Trophoblast cell (in vitro differentiated cells and primary cell): ENCODE measurements around the gene ANKRD17.
A peak's percentile ranks its signal among the peaks of the same experiment; 100 is the strongest.
"Not testable (repeated sequence)": the region's sequence is repeated elsewhere in the genome, so short reads cannot be mapped to it uniquely, and the experiment has no call there.

Experiments
- DNase-seq, 2 donors: peaks; one replicate each; pipeline ENCODE4 v3.0.0-alpha.2; 2016
- H2AFZ ChIP-seq: 2 replicates; pipeline ENCODE4 v1.6.1; 2013; ENCODE audit warnings: low read length, moderate library complexity, mild to moderate bottlenecking; ENCODE audit not compliant: insufficient read depth, poor library complexity
- H2AK5ac ChIP-seq: 2 replicates; pipeline ENCODE4 v1.6.1; 2013; ENCODE audit warnings: mild to moderate bottlenecking, low read length
- H2BK120ac ChIP-seq: 2 replicates; pipeline ENCODE4 v1.6.1; 2013; ENCODE audit warnings: low read length, mild to moderate bottlenecking, moderate library complexity; ENCODE audit not compliant: insufficient read depth, poor library complexity
- H2BK12ac ChIP-seq: 2 replicates; pipeline ENCODE4 v1.6.1; 2013; ENCODE audit warnings: mild to moderate bottlenecking, low read length, moderate library complexity
- H2BK5ac ChIP-seq: 2 replicates; pipeline ENCODE4 v1.6.1; 2013; ENCODE audit warnings: low read length, low read depth, moderate library complexity, mild to moderate bottlenecking; ENCODE audit not compliant: poor library complexity
- H3K14ac ChIP-seq: 2 replicates; pipeline ENCODE4 v1.6.1; 2013; ENCODE audit warnings: mild to moderate bottlenecking, low read length
- H3K18ac ChIP-seq: 2 replicates; pipeline ENCODE4 v1.6.1; 2013; ENCODE audit warnings: mild to moderate bottlenecking, low read length
- H3K23ac ChIP-seq: 2 replicates; pipeline ENCODE4 v1.6.1; 2013; ENCODE audit warnings: low read length
- H3K27ac ChIP-seq: 2 replicates; pipeline ENCODE4 v1.5.1; 2013; ENCODE audit warnings: low read depth, mild to moderate bottlenecking, inconsistent platforms, low read length, moderate library complexity
- H3K27me3 ChIP-seq: 2 replicates; pipeline ENCODE4 v1.6.1; 2013; ENCODE audit warnings: inconsistent platforms, mild to moderate bottlenecking, low read length, moderate library complexity; ENCODE audit not compliant: insufficient read depth
- H3K36me3 ChIP-seq, 2 experiments: 1 replicate in 1 of 2; 2 replicates in 1 of 2; pipeline ENCODE4 v1.6.1; 2013; ENCODE audit warnings: low read length in 2 of 2, mild to moderate bottlenecking in 2 of 2, moderate library complexity in 1 of 2; ENCODE audit not compliant: insufficient read depth in 2 of 2, control insufficient read depth in 1 of 2
- H3K4ac ChIP-seq: 2 replicates; pipeline ENCODE4 v1.6.1; 2013; ENCODE audit warnings: low read depth, mild to moderate bottlenecking, low read length, moderate library complexity
- H3K4me1 ChIP-seq, 2 experiments: 1 replicate in 1 of 2; 2 replicates in 1 of 2; pipeline ENCODE4 v1.6.1; 2013; ENCODE audit warnings: low read length in 2 of 2, mild to moderate bottlenecking in 2 of 2, moderate library complexity in 1 of 2; ENCODE audit not compliant: insufficient read depth in 2 of 2, control insufficient read depth in 1 of 2
- H3K4me2 ChIP-seq: 2 replicates; pipeline ENCODE4 v1.6.1; 2013; ENCODE audit warnings: inconsistent platforms, mild to moderate bottlenecking, low read length, moderate library complexity
- H3K4me3 ChIP-seq: 2 replicates; pipeline ENCODE4 v1.5.1; 2013; ENCODE audit warnings: mild to moderate bottlenecking, low read depth, low read length, inconsistent platforms
- H3K79me1 ChIP-seq: one replicate; pipeline ENCODE4 v1.6.1; 2013; ENCODE audit warnings: low read length
- H3K79me2 ChIP-seq: 2 replicates; pipeline ENCODE4 v1.6.1; 2013; ENCODE audit warnings: low read length, mild to moderate bottlenecking; ENCODE audit not compliant: control insufficient read depth, insufficient read depth, poor library complexity
- H3K9ac ChIP-seq: 2 replicates; pipeline ENCODE4 v1.6.1; 2013; ENCODE audit warnings: mild to moderate bottlenecking, low read length
- H3K9me3 ChIP-seq: 2 replicates; pipeline ENCODE4 v1.6.1; 2013; ENCODE audit warnings: low read depth, mild to moderate bottlenecking, control low read depth, inconsistent platforms, low read length; ENCODE audit not compliant: insufficient read depth
- H4K12ac ChIP-seq: 2 replicates; pipeline ENCODE4 v1.6.1; 2013; ENCODE audit warnings: low read depth, mild to moderate bottlenecking, low read length, moderate library complexity
- H4K8ac ChIP-seq: 2 replicates; pipeline ENCODE4 v1.6.1; 2013; ENCODE audit warnings: low read depth, mild to moderate bottlenecking, low read length, moderate library complexity
- H4K91ac ChIP-seq: one replicate; pipeline ENCODE4 v1.6.1; 2013; ENCODE audit warnings: low read depth, mild to moderate bottlenecking, low read length, moderate library complexity
- WGBS: extraction: QIAGEN DNeasy Blood & Tissue Kit; methylation state at CpG from one replicate; pipeline ENCODE4 v1.1.7; 2013; ENCODE audit warnings: missing lambda C conversion rate; ENCODE audit not compliant: insufficient read length, insufficient coverage; ENCODE audit errors: extremely low coverage; 5-methylcytosine and 5-hydroxymethylcytosine counted together

The ANKRD17 gene

DNA sequence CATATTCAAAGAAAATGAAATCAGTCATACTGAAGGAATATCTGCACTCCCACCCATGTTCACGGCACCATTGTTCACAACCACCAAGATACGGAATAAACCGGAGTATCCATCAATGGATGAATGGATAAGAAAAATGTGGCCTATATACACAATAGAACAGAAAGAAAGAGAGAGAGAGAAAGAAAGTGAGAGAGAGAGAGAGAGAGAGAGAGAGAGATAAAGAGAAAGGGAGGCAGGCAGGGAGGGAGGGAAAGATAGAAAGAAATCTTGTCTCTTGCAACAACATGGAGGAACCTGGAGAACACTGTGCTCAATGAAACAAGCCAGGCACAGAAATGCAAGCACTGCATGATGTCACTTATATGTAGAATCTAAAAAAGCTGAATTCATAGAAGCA is 52.4 kb downstream of the ANKRD17 start:
- DNase-seq: no peak
- no peak overlapping the region for H3K14ac ChIP-seq
- H3K36me3 ChIP-seq: no peaks in the 10 kb centered on the region
- H2BK120ac ChIP-seq: no peak overlapping the region
- H3K79me1 ChIP-seq: no peaks in the 10 kb centered on the region
- H3K4me1 ChIP-seq: peaks cover 0 to 2% of the 10 kb centered on the region in 2 experiments
- H3K4ac ChIP-seq: peak overlapping the region; percentile 27
- no peak overlapping the region for H4K91ac ChIP-seq
- peaks cover 2% of the 10 kb centered on the region for H3K79me2 ChIP-seq
- no peak overlapping the region for H2BK12ac ChIP-seq
- no peak overlapping the region for H2BK5ac ChIP-seq
- H3K18ac ChIP-seq: no peak overlapping the region
- H2AK5ac ChIP-seq: no peak overlapping the region
- no CpG with 5 or more reads among the region's 3 CpGs for WGBS
- no peak overlapping the region for H3K23ac ChIP-seq
- H4K12ac ChIP-seq: no peak overlapping the region
- no peak overlapping the region for H2AFZ ChIP-seq
- H3K9ac ChIP-seq: no peak overlapping the region
- no peak overlapping the region for H3K4me2 ChIP-seq
- H3K27ac ChIP-seq: no peak overlapping the region
- no peak overlapping the region for H4K8ac ChIP-seq
- no peak overlapping the region for H3K4me3 ChIP-seq
- no peaks in the 10 kb centered on the region for H3K9me3 ChIP-seq
- no peaks in the 10 kb centered on the region for H3K27me3 ChIP-seq

- Histone ChIP-seq H2AFZ (no peak overlapping the region), H2AK5ac (no peak overlapping the region), H3K36me3 (no peaks in the 10 kb centered on the region), H4K12ac (no peak overlapping the region), H2BK120ac (no peak overlapping the region), H3K4ac (no peak overlapping the region), H3K9ac (no peak overlapping the region), H3K9me3 (no peaks in the 10 kb centered on the region), H3K14ac (no peak overlapping the region), H3K23ac (no peak overlapping the region), H4K91ac (no peak overlapping the region), H3K4me2 (no peak overlapping the region), H2BK12ac (no peak overlapping the region), H3K4me1 (peaks cover 0 to 2% of the 10 kb centered on the region in 2 experiments), H3K27ac (no peak overlapping the region), H3K27me3 (no peaks in the 10 kb centered on the region), H3K79me2 (peaks cover 2% of the 10 kb centered on the region), H2BK5ac (no peak overlapping the region), H4K8ac (no peak overlapping the region), H3K79me1 (no peaks in the 10 kb centered on the region), H3K4me3 (no peak overlapping the region), H3K18ac (no peak overlapping the region)
- DNase-seq: no peak
These were observed 53.1 kb downstream of the ANKRD17 start for GRCh38 chr4:73205482-73205881.

DNA sequence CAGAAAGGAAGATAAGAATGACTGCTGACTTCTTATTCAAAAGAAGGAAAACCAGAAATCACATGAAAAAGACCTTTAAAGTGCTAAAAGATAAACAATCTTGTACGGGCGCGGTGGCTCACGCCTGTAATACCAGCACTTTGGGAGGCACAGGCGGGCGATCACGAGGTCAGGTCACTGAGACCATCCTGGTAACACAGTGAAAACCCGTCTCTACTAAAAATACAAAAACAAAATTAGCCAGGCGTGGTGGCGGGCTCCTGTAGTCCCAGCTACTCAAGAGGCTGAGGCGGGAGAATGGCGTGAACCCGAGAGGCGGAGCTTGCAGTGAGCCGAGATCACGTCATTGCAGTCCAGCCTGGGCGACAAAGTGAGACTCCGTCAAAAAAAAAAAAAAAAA is 54.6 kb downstream of the ANKRD17 start:
- not testable (repeated sequence) for H3K18ac ChIP-seq
- WGBS: no CpG with 5 or more reads among the region's 18 CpGs

GRCh38 chr4:73197220-73197619 is 61.4 kb downstream of the ANKRD17 start:
- no CpG with 5 or more reads among the region's 1 CpG for WGBS
- no peak for DNase-seq
- Histone ChIP-seq H3K4me2 (no peak overlapping the region), H3K9ac (no peak overlapping the region), H3K4me3 (no peak overlapping the region), H3K23ac (no peak overlapping the region), H3K14ac (no peak overlapping the region), H3K18ac (no peak overlapping the region), H2AK5ac (no peak overlapping the region), H3K9me3 (no peaks in the 10 kb centered on the region), H3K27me3 (no peaks in the 10 kb centered on the region), H3K4ac (peak overlapping the region; percentile 27), H2BK120ac (no peak overlapping the region), H3K36me3 (no peaks in the 10 kb centered on the region), H3K79me1 (no peaks in the 10 kb centered on the region), H3K79me2 (no peaks in the 10 kb centered on the region), H4K8ac (no peak overlapping the region), H3K4me1 (peaks cover 0 to 2% of the 10 kb centered on the region in 2 experiments), H3K27ac (no peak overlapping the region), H2BK12ac (no peak overlapping the region), H4K91ac (no peak overlapping the region), H2BK5ac (no peak overlapping the region), H2AFZ (no peak overlapping the region), H4K12ac (no peak overlapping the region)

More for the DNA sequence above, 54.6 kb downstream of the ANKRD17 start:
- not testable (repeated sequence) for H4K91ac ChIP-seq, H3K4me1 ChIP-seq, H3K14ac ChIP-seq, H2BK5ac ChIP-seq, H3K27ac ChIP-seq, H3K23ac ChIP-seq, H3K9ac ChIP-seq, H3K79me1 ChIP-seq, H4K8ac ChIP-seq, H3K4me3 ChIP-seq, H4K12ac ChIP-seq, H3K4me2 ChIP-seq, H2BK120ac ChIP-seq, H2BK12ac ChIP-seq, H3K79me2 ChIP-seq, H3K36me3 ChIP-seq, H3K27me3 ChIP-seq, H2AFZ ChIP-seq, H3K9me3 ChIP-seq, H2AK5ac ChIP-seq, DNase-seq
- H3K4ac ChIP-seq: peak overlapping the region; percentile 75
